AG08396 (cell line): ENCODE results near the gene C1orf159.
"Not testable (repeated sequence)": the region's sequence is repeated elsewhere in the genome, so short reads cannot be mapped to it uniquely, and the experiment has no call there.

Source experiments
- DNase-seq: peaks from one replicate; pipeline ENCODE4 v3.0.0; 2012; ENCODE audit warnings: low spot score, mixed read lengths

Gene C1orf159

DNA sequence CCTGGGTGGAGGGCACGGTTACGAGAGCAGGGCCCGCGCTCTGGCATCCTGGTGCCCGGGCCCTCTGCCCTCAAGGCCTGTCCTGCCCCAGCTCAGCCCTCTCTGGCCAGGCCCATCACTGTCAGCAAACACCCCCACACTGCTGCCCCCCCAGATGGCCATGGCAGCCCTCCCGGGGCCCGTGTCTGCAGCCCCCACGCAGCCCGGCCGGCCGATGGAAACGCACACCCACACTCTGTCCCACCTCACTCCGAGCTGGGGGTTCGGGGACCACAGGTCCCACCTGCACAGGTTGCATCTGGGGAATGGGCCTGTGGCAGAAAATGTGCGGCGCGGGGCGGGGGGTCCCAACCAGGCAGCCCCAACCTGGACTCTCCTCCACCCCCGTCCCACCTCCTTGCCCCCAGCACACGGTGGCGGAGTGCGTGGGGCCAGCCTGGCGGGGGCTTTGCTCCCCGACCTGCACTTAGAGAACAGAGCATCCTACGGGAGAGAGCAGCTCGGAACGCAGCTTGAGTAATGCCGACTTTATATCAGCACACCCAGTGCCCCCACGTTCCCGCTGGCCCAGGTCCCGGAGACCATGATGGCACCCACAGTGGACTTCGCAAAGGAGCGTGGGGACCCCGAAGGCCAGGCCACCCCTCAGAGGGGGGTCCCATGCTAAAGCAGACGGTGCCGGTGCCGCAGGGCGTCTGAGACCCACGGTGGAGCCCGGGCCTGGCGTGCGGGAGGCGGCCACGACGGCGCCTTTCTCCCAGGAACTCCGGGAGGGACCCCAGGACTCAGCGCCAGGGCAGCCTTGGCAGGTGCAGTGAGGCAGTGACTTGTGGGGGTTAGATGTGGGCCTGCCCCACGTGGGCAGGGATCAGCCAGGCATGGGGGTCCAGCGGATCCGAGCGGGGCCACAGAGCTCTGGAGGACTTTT is 34.3 kb downstream of the C1orf159 start:
- no peak for DNase-seq

- DNase-seq: no peak
Measured at GRCh38 chr1:1080951-1081310, 35.0 kb downstream of the C1orf159 start.

DNA sequence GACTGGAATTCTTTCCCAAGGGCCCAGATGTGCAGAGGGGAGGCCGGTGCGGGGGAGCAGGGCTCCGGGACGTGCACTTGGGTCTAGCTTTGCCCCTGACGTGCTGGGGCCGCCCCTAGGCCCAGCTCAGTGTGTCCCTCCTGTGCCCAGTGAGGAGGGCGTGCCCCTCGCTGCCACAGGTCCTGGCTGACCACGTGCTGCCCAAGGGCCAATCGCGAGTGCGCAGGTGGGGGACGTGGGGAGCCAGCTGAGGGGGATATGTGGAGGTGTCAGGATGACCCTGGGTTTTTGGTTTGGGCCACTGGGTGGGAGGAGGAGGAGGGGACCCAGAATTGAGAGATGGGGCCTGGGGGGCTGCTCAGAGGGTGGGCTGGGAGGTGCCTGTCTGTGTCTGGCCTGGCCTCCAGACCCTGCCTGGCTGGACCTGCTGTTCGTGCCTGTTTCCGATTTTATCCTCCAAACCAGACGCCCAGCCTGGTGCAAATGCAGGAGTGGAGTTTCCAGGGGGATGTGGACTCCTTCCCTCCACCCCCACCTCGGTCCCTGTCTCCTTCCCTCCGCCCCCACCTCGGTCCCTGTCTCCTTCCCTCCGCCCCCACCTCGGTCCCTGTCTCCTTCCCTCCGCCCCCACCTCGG is 35.6 kb downstream of the C1orf159 start:
- peak; percentile 77 for DNase-seq

DNA sequence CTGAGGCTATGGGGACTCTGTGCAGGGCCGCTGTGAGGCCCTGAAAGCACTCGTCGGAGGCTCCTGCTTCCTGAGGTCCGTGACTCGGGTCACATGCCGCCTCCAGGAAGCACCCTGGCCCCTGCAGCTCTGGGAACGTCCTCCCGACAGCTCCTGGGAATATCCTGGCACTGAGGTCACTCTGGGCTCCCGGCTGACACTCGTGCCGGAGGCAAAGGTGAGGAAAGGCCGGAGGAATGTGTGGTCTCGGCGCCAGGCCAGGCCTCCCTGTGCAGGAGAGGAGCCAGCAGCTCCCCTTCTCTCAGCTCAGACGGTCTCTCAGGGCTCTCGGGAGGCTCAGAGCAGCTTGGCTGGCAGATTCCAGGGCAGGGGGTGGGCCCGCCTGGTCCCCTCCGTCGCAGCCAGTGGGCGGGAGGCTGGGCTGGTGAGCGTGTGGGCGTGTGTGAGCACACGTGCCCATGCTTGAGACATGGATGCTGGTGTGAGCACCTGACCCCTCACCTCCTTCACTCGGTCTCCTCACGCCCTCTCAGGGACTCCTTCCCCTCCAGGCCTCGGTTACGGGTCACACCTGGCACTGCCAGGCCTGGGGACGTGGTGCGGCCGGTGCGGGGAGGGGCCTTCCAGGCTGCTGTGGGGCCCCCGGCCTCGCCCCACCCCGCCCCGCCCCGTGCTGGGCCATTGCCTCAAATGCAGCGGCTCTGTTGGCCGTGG is 36.3 kb downstream of the C1orf159 start:
- DNase-seq: peak; percentile 90

DNA sequence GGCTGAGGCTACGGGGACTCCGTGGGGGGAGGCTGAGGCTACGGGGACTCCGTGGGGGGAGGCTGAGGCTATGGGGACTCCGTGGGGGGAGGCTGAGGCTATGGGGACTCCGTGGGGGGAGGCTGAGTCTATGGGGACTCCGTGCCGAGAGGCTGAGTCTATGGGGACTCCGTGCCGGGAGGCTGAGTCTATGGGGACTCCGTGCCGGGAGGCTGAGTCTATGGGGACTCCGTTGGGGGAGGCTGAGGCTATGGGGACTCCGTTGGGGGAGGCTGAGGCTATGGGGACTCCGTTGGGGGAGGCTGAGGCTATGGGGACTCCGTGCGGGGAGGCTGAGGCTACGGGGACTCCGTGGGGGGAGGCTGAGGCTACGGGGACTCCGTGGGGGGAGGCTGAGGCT is 38.5 kb downstream of the C1orf159 start:
- not testable (repeated sequence) for DNase-seq

- DNase-seq: no peak
Measured at GRCh38 chr1:1075148-1075935, 40.5 kb downstream of the C1orf159 start.

DNA sequence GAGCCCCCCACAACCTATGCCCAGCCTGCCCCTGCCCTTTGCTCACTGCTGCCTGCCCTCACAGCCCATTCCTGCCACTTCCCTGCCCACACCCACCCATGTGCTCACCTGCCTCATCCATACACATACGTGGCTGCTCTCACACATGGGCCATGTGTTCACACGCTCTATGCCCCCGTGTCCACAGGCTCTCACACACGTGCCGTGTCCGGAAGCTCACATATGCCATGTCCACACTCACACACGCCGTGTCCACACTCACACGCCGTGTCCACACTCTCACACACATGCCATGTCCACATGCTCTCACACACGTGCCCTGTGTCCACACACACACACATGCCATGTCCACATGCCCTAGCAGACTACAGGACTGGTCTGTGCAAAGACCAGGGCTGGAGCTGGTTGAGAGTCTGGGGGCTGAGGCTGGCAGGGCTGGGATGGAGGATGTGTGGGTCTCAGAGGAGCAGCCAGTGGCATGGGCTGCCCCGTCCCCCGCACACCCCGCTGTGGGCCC is 41.2 kb downstream of the C1orf159 start:
- DNase-seq: no peak

DNA sequence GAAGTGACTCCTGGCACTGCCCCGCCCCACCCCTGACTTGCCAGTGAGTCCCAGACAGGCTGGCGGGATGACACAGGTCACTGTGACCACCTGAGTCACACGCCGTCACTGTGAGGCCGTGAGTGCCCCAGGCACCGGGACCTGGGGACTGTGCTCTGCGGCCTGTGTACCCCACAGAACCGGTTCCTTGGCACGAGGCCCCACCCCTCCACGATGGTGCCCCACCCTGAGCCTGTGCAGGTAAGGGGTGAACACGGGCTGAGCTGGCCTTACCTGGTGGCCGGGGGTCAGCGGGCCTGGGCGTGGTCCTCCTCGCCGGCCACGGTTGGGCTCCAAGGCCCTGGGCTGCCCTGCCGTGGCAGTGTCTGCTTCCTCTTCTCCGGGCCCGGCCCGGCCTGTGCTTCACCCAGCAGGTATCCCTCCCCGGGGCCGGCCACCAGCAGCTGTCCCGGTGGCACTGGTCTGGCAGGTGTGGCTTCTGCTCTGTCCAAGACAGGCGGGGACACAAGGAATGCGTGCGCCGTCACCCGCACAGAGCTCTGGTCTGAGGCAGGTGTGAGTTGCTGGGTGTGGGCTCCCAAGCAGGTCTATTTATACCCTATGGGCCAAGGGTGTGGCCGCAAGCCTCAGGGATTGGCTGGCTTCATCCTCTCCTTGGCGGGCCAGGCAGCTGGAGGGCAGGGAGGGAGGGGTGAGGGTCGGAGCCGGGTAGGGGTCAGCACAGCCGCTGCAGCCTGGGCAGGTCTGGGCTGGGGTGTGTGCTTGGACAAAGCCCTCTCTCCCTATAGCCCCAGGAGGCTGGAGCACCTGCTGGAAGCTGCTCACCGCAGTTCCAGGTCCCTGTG is 41.9 kb downstream of the C1orf159 start, which contains the start of gene RNF223:
RNF223 (minus strand) TSS at position 564 of the 845 bp plus-strand sequence. CDS start 1,740 bp downstream, outside the sequence.
- no peak for DNase-seq

DNA sequence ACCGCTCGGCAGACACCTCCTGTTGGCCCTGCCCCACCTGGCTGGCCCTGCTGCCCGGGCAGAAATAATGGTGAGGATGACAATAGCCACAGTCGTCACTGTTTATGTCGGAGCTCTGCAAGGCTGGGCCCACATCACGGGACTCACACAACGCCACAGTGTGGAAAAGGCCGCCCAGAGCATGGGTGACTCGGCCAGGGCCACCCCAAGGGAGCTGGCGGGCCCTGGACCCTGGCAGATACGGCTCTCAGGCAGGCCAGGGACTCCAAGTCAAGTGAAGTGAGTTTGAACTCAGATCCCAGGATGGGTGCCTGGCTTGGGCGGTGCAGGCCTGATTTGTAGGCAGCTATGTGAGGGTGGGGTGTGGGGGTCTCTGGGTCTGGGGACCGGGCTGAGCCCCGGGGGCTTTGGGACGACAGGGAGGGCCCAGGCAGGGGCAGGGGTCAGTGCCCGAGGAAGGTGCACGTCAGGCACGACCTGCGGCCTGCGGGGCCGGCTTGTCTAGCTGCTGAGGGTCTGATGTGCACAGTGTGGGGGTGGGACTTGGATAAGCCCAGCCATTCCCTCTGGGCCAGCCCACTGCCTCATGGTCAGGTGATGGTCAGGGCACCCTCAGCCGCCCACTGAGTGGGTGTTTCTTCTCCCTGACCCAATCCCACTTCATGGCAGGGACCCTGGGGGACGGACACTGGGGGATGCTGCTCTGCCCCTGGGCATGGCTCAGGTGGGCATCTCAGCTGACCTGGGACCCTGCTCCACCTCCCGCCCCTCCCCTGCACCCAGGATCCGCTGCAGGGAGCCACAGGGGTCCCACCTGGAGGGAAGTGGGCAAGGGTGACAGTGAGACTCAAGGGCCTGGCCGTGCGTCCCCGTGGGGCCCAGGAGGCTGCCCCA is 42.8 kb downstream of the C1orf159 start:
- no peak for DNase-seq

GRCh38 chr1:1072299-1072848 is 43.5 kb downstream of the C1orf159 start:
- DNase-seq: no peak

GRCh38 chr1:1071486-1072298 is 44.2 kb downstream of the C1orf159 start:
- DNase-seq: no peak

GRCh38 chr1:1069711-1070676 is 45.9 kb downstream of the C1orf159 start:
- peak; percentile 61 for DNase-seq

GRCh38 chr1:1069056-1069710 is 46.7 kb downstream of the C1orf159 start:
- peak; percentile 92 for DNase-seq

DNA sequence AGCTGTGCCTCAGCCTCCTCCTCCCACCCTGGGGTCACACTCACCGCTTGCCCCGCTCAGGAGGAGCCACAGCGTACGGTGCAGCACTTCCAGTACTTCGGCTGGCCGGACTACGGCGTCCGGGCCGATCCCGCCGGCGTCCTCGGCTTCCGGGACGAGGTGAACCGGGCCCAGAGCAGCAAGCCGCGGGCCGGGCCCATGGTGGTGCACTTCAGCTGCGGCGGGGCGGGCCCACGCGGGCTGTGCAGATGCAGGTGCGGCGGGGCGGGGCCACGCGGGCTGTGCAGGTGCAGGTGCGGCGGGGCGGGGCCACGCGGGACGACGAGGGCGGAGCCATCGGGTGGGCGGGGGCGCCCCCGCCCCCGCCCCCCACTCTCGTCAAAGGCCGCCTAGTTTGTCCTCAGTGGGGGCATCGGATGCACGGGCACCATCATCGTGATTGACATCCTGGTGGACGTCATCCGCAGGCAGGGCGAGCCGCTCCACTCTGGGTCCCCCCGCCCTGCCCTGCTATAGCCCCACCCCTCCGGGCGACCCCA is 47.3 kb downstream of the C1orf159 start:
- DNase-seq: no peak

- DNase-seq: no peak
Measured at GRCh38 chr1:1067860-1068516, 47.9 kb downstream of the C1orf159 start.
